ENCODE measurements around the gene MYO15B.
A peak's percentile ranks its signal among the peaks of the same experiment; 100 is the strongest.

Gene MYO15B

GRCh38 chr17:75571885-75572215 is 15.8 kb upstream of the MYO15B start:
- H3K27me3 ChIP-seq (replicated peaks; ENCODE audit: insufficient read depth, low read length): no peaks in the 10 kb centered on the region
- H4K20me1 ChIP-seq (ENCODE audit: insufficient read depth, low read length): no peaks in the 10 kb centered on the region
- H3K4me1 ChIP-seq (ENCODE audit: low read length): peaks cover 7% of the 10 kb centered on the region; the same call in 1 of the 2 replicates
- TF ChIP-seq EZH2 (optimal IDR thresholded peaks at IDR 0.05; ENCODE audit: low read depth, low read length) (no peak), EZH2phosphoT487 (IDR thresholded peaks at IDR 0.05; ENCODE audit: low read length) (no peak), CTCF (IDR thresholded peaks at IDR 0.05; ENCODE audit: low read length) (no peak)
- 0 out of 2 replicates have a peak, but pooled peaks cover 2% of the 10 kb centered on the region for H3F3A ChIP-seq (ENCODE audit: insufficient read depth, low read length)
- DNase-seq: no peak
- H3K9ac ChIP-seq (ENCODE audit: low read length): peak overlapping the region; percentile 89
- peak overlapping the region; percentile 62; the same call in 1 of the 2 replicates for H3K27ac ChIP-seq (ENCODE audit: low read length)
- no peaks in the 10 kb centered on the region for H3K9me2 ChIP-seq (replicated peaks; ENCODE audit: insufficient read depth, low read length)
- no peaks in the 10 kb centered on the region for H3K79me2 ChIP-seq (ENCODE audit: low read length)
- H3K9me3 ChIP-seq (replicated peaks; ENCODE audit: insufficient read depth, low read length): no peaks in the 10 kb centered on the region
- peak overlapping the region; percentile 63; the same call in 1 of the 2 replicates for H3K4me2 ChIP-seq (ENCODE audit: low read depth, low read length)
- peak overlapping the region; percentile 52 for H3K4me3 ChIP-seq (ENCODE audit: low read length)
- H3K36me3 ChIP-seq (replicated peaks; ENCODE audit: insufficient read depth, low read length): no peaks in the 10 kb centered on the region
- no peak overlapping the region for H2AFZ ChIP-seq (ENCODE audit: low read length)

DNA sequence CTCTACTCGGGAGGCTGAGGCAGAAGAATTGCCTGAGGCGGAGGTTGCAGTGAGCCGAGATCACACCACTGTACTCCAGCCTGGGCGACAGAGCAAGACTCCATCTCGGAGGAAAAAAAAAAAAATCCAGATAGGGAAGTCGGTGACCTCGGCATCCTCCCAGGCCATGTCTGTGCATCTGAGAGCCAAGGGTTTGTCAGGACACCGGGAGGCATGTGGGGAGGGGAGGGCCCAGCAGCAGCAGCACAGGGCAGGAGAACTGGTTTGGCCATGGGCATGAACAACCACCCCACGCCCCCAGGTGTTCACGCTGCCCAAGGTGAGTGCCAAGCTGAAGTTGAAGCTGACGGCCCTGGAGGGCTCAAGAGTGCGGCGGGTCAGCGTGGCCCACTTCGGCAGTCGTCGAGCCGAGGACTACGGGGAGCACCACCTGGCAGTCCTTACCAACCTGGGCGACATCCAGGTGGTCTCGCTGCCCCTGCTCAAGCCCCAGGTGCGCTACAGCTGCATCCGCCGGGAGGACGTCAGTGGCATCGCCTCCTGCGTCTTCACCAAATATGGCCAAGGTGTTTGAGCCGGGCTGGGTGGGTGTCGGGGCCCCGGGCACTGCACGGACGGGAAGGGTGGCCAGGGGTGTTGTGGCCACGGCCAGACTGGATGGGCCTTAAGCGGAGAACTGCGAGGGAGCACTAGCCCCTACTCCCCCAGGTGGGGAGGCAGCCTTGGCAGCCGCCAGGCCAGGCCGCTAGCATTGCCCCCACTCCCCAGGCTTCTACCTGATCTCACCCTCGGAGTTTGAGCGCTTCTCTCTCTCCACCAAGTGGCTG is 14.7 kb upstream of the MYO15B start:
- no peak for DNase-seq
- Histone ChIP-seq H3K36me3 (replicated peaks; ENCODE audit: insufficient read depth, low read length) (no peaks in the 10 kb centered on the region), H3F3A (ENCODE audit: insufficient read depth, low read length) (no peaks in the 10 kb centered on the region), H3K4me3 (ENCODE audit: low read length) (no peak overlapping the region), H3K9me2 (replicated peaks; ENCODE audit: insufficient read depth, low read length) (no peaks in the 10 kb centered on the region), H3K9me3 (replicated peaks; ENCODE audit: insufficient read depth, low read length) (no peaks in the 10 kb centered on the region), H3K27ac (ENCODE audit: low read length) (no peak overlapping the region), H3K4me2 (ENCODE audit: low read depth, low read length) (no peak overlapping the region), H3K9ac (ENCODE audit: low read length) (no peak overlapping the region), H3K4me1 (ENCODE audit: low read length) (peaks cover 5% of the 10 kb centered on the region; the same call in 1 of the 2 replicates), H3K27me3 (replicated peaks; ENCODE audit: insufficient read depth, low read length) (no peaks in the 10 kb centered on the region), H4K20me1 (ENCODE audit: insufficient read depth, low read length) (no peaks in the 10 kb centered on the region), H2AFZ (ENCODE audit: low read length) (no peak overlapping the region), H3K79me2 (ENCODE audit: low read length) (no peaks in the 10 kb centered on the region)
- TF ChIP-seq EZH2phosphoT487 (IDR thresholded peaks at IDR 0.05; ENCODE audit: low read length) (no peak), EZH2 (optimal IDR thresholded peaks at IDR 0.05; ENCODE audit: low read depth, low read length) (no peak), CTCF (IDR thresholded peaks at IDR 0.05; ENCODE audit: low read length) (no peak)

DNA sequence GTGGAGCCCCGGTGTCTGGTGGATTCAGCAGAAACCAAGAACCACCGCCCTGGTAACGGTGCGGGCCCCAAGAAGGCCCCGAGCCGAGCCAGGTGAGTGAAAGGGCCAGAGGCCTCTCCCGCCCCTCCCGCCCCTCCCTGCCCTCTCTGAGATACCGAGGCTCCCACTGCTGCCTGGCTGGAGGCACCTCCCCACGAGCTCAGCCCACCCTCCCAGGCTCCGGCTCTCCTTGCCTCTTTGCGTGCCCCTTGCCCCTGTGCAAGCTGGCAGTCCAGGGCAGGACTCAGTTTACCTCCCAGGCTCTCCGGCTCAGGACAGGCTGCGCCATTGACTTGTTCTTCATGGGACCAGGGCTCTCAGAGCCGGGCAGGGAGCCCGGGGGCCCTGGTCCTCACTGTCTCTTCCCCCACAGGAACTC is 14.1 kb upstream of the MYO15B start:
- H4K20me1 ChIP-seq (ENCODE audit: insufficient read depth, low read length): no peaks in the 10 kb centered on the region
- no peak overlapping the region for H3K4me2 ChIP-seq (ENCODE audit: low read depth, low read length)
- no peak overlapping the region for H3K9ac ChIP-seq (ENCODE audit: low read length)

More for the DNA sequence above, 14.1 kb upstream of the MYO15B start:
- no peak overlapping the region for H3K4me3 ChIP-seq (ENCODE audit: low read length)
- no peaks in the 10 kb centered on the region for H3K9me2 ChIP-seq (replicated peaks; ENCODE audit: insufficient read depth, low read length)
- no peaks in the 10 kb centered on the region for H3K9me3 ChIP-seq (replicated peaks; ENCODE audit: insufficient read depth, low read length)
- H3K27ac ChIP-seq (ENCODE audit: low read length): no peak overlapping the region
- no peak for TF ChIP-seq EZH2phosphoT487 (IDR thresholded peaks at IDR 0.05; ENCODE audit: low read length)
- TF ChIP-seq EZH2 (optimal IDR thresholded peaks at IDR 0.05; ENCODE audit: low read depth, low read length): no peak
- TF ChIP-seq CTCF (IDR thresholded peaks at IDR 0.05; ENCODE audit: low read length): no peak
- no peaks in the 10 kb centered on the region for H3K79me2 ChIP-seq (ENCODE audit: low read length)
- H3F3A ChIP-seq (ENCODE audit: insufficient read depth, low read length): no peaks in the 10 kb centered on the region
- H2AFZ ChIP-seq (ENCODE audit: low read length): no peak overlapping the region
- H3K36me3 ChIP-seq (replicated peaks; ENCODE audit: insufficient read depth, low read length): no peaks in the 10 kb centered on the region
- H3K27me3 ChIP-seq (replicated peaks; ENCODE audit: insufficient read depth, low read length): no peaks in the 10 kb centered on the region
- H3K4me1 ChIP-seq (ENCODE audit: low read length): peaks cover 5% of the 10 kb centered on the region; the same call in 1 of the 2 replicates
- DNase-seq: no peak

All from MM.1S (cell line).